BE2C (cell line): ENCODE data around the gene CRYBB2.

Experiments
- DNase-seq: peaks from one replicate; pipeline ENCODE4 v3.0.0-alpha.2; 2020
- H3K27me3 ChIP-seq: fragments of 250-450 bp; sonication (Bioruptor Pico); 2 replicates; pipeline ENCODE4 v1.5.1; 2020; ENCODE audit warnings: mild to moderate bottlenecking
- H3K36me3 ChIP-seq: fragments of 250-450 bp; sonication (Bioruptor Pico); 2 replicates; pipeline ENCODE4 v1.5.1; 2020; ENCODE audit warnings: mild to moderate bottlenecking
- H3K4me1 ChIP-seq: fragments of 250-450 bp; sonication (Bioruptor Pico); 2 replicates; pipeline ENCODE4 v1.5.1; 2020
- H3K4me3 ChIP-seq: 2 replicates; pipeline ENCODE4 v1.5.1; 2011; ENCODE audit warnings: low read depth, low read length
- H3K9me3 ChIP-seq: fragments of 250-450 bp; sonication (Bioruptor Pico); 2 replicates; pipeline ENCODE4 v1.5.1; 2020
- TF ChIP-seq, protein P1 (sequence below): IDR thresholded peaks from 2 replicates; pipeline ENCODE4 v1.5.1; 2012; ENCODE audit warnings: mild to moderate bottlenecking, low read depth, low read length

CRYBB2 gene

DNA sequence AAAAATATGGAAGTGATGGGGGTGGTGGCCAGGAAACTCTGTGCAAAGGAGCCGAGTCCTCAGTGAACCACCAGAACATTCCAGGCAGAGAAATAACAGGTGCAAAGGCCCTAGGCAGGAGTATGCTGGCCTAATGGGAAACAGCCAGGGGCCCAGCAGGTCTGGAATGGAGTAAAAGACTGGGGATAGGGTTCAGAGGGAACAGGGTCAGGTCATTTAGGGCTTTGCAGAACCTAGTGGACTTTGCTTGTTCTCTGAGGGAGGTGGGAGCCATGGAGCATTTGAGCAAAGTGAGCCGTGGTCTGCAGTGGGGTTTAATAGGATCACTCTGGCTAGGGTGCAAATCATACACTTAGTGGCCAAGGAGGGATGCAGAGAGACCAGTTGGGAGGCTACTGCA, 11.1 kb upstream of the CRYBB2 start:
- Histone ChIP-seq H3K27me3 (no peaks in the 10 kb centered on the region; the same call in 1 of the 2 replicates), H3K36me3 (no peaks in the 10 kb centered on the region), H3K4me1 (no peaks in the 10 kb centered on the region), H3K9me3 (no peaks in the 10 kb centered on the region), H3K4me3 (no peak overlapping the region)
- TF ChIP-seq, protein P1, sequence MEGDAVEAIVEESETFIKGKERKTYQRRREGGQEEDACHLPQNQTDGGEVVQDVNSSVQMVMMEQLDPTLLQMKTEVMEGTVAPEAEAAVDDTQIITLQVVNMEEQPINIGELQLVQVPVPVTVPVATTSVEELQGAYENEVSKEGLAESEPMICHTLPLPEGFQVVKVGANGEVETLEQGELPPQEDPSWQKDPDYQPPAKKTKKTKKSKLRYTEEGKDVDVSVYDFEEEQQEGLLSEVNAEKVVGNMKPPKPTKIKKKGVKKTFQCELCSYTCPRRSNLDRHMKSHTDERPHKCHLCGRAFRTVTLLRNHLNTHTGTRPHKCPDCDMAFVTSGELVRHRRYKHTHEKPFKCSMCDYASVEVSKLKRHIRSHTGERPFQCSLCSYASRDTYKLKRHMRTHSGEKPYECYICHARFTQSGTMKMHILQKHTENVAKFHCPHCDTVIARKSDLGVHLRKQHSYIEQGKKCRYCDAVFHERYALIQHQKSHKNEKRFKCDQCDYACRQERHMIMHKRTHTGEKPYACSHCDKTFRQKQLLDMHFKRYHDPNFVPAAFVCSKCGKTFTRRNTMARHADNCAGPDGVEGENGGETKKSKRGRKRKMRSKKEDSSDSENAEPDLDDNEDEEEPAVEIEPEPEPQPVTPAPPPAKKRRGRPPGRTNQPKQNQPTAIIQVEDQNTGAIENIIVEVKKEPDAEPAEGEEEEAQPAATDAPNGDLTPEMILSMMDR: no peak
- no peak for DNase-seq

DNA sequence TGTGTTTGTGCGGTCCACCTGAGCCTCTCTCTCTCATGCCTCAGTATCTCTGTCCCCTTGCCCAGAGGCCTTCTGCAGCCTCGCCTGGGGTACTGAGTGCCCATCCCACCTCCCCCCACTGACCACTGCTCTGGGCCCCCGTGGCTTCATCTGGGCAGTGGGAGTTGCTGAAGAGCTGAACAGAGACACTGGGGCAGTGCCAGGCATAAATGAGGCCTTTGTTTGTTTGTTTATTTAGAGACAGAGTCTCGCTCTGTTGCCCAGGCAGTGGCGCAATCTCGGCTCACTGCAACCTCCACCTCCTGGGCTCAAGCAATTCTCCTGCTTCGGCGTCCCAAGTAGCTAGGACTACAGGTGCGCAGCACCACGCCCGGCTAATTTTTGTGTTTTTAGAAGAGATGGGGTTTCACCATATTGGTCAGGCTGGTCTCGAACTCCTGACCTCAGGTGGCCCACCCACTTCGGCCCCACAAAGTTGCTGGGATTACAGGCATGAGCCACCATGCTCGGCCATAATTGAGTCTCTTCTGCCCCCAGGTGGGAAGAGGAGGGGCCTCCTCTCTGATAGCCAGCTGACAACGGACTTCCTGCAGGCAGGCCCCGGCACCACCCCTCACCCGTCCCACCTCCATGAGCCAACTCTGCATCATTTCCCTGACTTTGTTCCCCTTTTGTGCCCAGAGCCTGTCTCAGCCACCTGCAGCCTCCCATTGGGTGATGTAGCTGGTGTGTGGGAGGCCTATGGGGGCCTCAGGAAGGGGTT, 10.5 kb upstream of the CRYBB2 start:
- DNase-seq: no peak
- H3K4me3 ChIP-seq: no peak overlapping the region
- TF ChIP-seq, protein P1: no peak

DNA sequence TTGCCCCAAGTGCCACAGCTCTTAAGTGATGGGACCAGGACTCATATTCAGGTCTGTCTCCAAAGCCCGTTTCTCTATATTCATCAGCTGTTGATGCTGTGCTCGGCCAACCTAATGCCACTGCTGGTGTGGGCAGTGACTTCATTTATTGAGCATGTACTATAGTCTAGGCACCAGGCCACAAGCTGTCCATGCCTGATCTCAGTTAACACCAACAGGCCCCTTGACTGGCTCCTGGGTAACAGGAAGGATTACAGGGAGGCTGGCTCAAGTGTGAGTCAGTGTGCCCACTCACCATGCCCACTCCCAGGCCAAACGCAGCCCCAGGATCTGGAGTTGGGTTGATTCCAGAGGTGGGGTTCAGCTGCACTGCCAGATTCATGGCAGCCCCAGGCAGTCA, 8.6 kb upstream of the CRYBB2 start:
- H3K9me3 ChIP-seq: no peaks in the 10 kb centered on the region
- no peaks in the 10 kb centered on the region for H3K4me1 ChIP-seq
- H3K36me3 ChIP-seq: no peaks in the 10 kb centered on the region
- no peak for DNase-seq
- H3K27me3 ChIP-seq: no peaks in the 10 kb centered on the region; the same call in 1 of the 2 replicates
- TF ChIP-seq, protein P1: no peak
- no peak overlapping the region for H3K4me3 ChIP-seq

More for the DNA sequence above, 10.5 kb upstream of the CRYBB2 start:
- Histone ChIP-seq H3K4me1 (no peaks in the 10 kb centered on the region), H3K27me3 (no peaks in the 10 kb centered on the region; the same call in 1 of the 2 replicates), H3K9me3 (no peaks in the 10 kb centered on the region), H3K36me3 (no peaks in the 10 kb centered on the region)

- no peak for DNase-seq
- Histone ChIP-seq H3K9me3 (no peaks in the 10 kb centered on the region), H3K4me3 (peak overlapping the region; percentile 29; the same call in 1 of the 2 replicates), H3K27me3 (no peaks in the 10 kb centered on the region; the same call in 1 of the 2 replicates), H3K4me1 (no peaks in the 10 kb centered on the region), H3K36me3 (no peaks in the 10 kb centered on the region)
- TF ChIP-seq, protein P1: no peak
Observed at GRCh38 chr22:25212337-25212736, 7.1 kb upstream of the CRYBB2 start.

- Histone ChIP-seq H3K36me3 (no peaks in the 10 kb centered on the region), H3K4me3 (no peak overlapping the region), H3K4me1 (no peaks in the 10 kb centered on the region), H3K27me3 (no peaks in the 10 kb centered on the region; the same call in 1 of the 2 replicates), H3K9me3 (no peaks in the 10 kb centered on the region)
- no peak for DNase-seq
- TF ChIP-seq, protein P1: no peak
Observed at GRCh38 chr22:25213221-25213620, 6.2 kb upstream of the CRYBB2 start.

DNA sequence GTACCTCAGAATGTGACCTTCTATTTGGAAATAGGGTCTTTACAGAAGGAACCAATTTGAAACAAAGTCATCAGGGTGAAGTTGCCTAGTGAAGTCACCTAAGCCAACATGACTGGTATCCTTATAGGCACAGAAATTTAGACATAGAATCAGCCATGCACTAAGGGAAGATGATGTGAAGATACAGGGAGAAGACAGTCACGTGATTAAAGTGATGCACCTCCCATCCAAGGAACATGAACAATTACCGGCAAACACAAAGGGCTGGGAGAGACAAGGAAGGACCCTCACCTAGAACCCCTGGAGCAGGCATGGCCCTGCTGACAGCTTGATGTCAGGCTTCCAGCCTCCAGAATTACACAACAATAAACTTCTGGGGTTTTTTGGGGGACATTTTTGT, 3.2 kb upstream of the CRYBB2 start:
- no peaks in the 10 kb centered on the region for H3K27me3 ChIP-seq
- TF ChIP-seq, protein P1: no peak

More for the DNA sequence above, 3.2 kb upstream of the CRYBB2 start:
- no peak overlapping the region for H3K4me3 ChIP-seq
- H3K36me3 ChIP-seq: no peaks in the 10 kb centered on the region
- DNase-seq: no peak
- no peaks in the 10 kb centered on the region for H3K9me3 ChIP-seq
- peaks cover 8% of the 10 kb centered on the region for H3K4me1 ChIP-seq
